ENCODE results near the gene ZNF354C. TPM values are rescaled to one million over a fixed set of nuclear protein-coding genes. Genes with fewer than 3 reads are reported as not detected.

ZNF354C gene
- total and polyA plus RNA-seq, 2 of the 4 experiments (the other 2 are of a cell fraction), result 1.9 to 5.6 TPM

GRCh38 chr5:179129607-179130071 lies 69.5 kb downstream of the ZNF354C start:
- H3K18ac ChIP-seq (ENCODE audit: low read depth, low read length), result no peak overlapping the region
- H3K27me3 ChIP-seq (ENCODE audit: control insufficient read depth, insufficient read depth, low read length), result no peaks in the 10 kb centered on the region
- H2AK9ac ChIP-seq (replicated peaks; ENCODE audit: low read depth, low read length, poor library complexity), result no peak overlapping the region
- no peak overlapping the region for H3K9ac ChIP-seq (ENCODE audit: low read depth, low read length)
- H3K27ac ChIP-seq (ENCODE audit: insufficient read depth, low read length), result no peak overlapping the region
- dilution Hi-C loops (cut with HindIII; ENCODE audit: low sequenced_read_pairs, unreplicated experiment), result no loop called here
- ATAC-seq (ENCODE audit: low read depth) (no peak), DNase-seq (no peak)
- H4K91ac ChIP-seq (ENCODE audit: insufficient read depth, low read depth, low read length), result no peak overlapping the region
- intact Hi-C loops (cut with micrococcal nuclease), result no loop called here
- no peak overlapping the region for H3K14ac ChIP-seq (replicated peaks; ENCODE audit: low read depth, low read length)
- no peak overlapping the region for H3K23ac ChIP-seq (ENCODE audit: low read depth, low read length)
- H4K8ac ChIP-seq (ENCODE audit: low read depth in 2 of 2, low read length in 2 of 2), result no peak overlapping the region
- no peak overlapping the region for H3K4ac ChIP-seq (ENCODE audit: low read depth, low read length)
- no peak overlapping the region for H2AK5ac ChIP-seq (ENCODE audit: low read depth, low read length)
- H2AFZ ChIP-seq (replicated peaks; ENCODE audit: low read length, poor library complexity), result no peak overlapping the region
- H3K4me2 ChIP-seq (ENCODE audit: low read depth, low read length), result no peak overlapping the region
- ChIA-PET POLR2A (ENCODE audit: unreplicated experiment) (no interaction called here), CTCF (no interaction called here)
- TF ChIP-seq RAD21 (IDR thresholded peaks at IDR 0.05; ENCODE audit: low read length), result no peak
- no peak for TF ChIP-seq MAZ (IDR thresholded peaks at IDR 0.05; ENCODE audit: borderline replicate concordance, low read depth, low read length)
- no peak for TF ChIP-seq CHD1 (IDR thresholded peaks at IDR 0.05; ENCODE audit: low read depth, low read length)
- TF ChIP-seq RCOR1 (IDR thresholded peaks at IDR 0.05; ENCODE audit: insufficient replicate concordance, low read length), result no peak
- no peak for TF ChIP-seq SMC3 (IDR thresholded peaks at IDR 0.05; ENCODE audit: low read depth, low read length)
- TF ChIP-seq MAFK (IDR thresholded peaks at IDR 0.05; ENCODE audit: low read depth, low read length), result no peak
- TF ChIP-seq CEBPB (IDR thresholded peaks at IDR 0.05; ENCODE audit: low read depth, low read length), result no peak
- TF ChIP-seq POLR2A (IDR thresholded peaks at IDR 0.05; ENCODE audit: low read depth, low read length), result no peak
- TF ChIP-seq BHLHE40 (IDR thresholded peaks at IDR 0.05; ENCODE audit: low read depth, low read length), result no peak
- TF ChIP-seq FOS (IDR thresholded peaks at IDR 0.05; ENCODE audit: low read depth, low read length), result no peak
- no peak for TF ChIP-seq CTCF (conservative IDR thresholded peaks at IDR 0.05; ENCODE audit: low read depth, low read length)
- no peak for TF ChIP-seq RFX5 (IDR thresholded peaks at IDR 0.05; ENCODE audit: low read depth, low read length)
- no peak for TF ChIP-seq ELK1 (IDR thresholded peaks at IDR 0.05; ENCODE audit: borderline replicate concordance, low read depth, low read length)
- no peak for TF ChIP-seq NFE2L2 (IDR thresholded peaks at IDR 0.05; ENCODE audit: low read depth, low read length)
- TF ChIP-seq MXI1 (IDR thresholded peaks at IDR 0.05; ENCODE audit: borderline replicate concordance, low read depth, low read length), result no peak
- no peak for TF ChIP-seq USF2 (IDR thresholded peaks at IDR 0.05; ENCODE audit: low read depth, low read length)
- H2BK20ac ChIP-seq (ENCODE audit: low read depth, low read length), result no peak overlapping the region
- H3K79me1 ChIP-seq (ENCODE audit: low read depth in 1 of 2, low read length in 2 of 2), result no peaks in the 10 kb centered on the region
- no peak overlapping the region for H3K56ac ChIP-seq (ENCODE audit: extremely low read depth, insufficient read depth, low read length)
- in situ Hi-C loops (cut with MboI; ENCODE audit: low sequenced_read_pairs), result no loop called here
- H3K9me1 ChIP-seq (ENCODE audit: insufficient read depth, low read length), result no peaks in the 10 kb centered on the region
- H3K9me3 ChIP-seq (ENCODE audit: control insufficient read depth, insufficient read depth, low read length), result no peaks in the 10 kb centered on the region
- peaks cover 52% of the 10 kb centered on the region for H3K36me3 ChIP-seq (ENCODE audit: control insufficient read depth, insufficient read depth, low read length)
- no peak overlapping the region for H2BK5ac ChIP-seq (ENCODE audit: low read depth, low read length, poor library complexity, severe bottlenecking)
- BruUV-seq (replicated peaks), result no TSS peak
- H3K4me3 ChIP-seq (ENCODE audit: insufficient read depth, low read depth, low read length), result no peak overlapping the region
- H4K5ac ChIP-seq (ENCODE audit: low read depth, low read length), result no peak overlapping the region
- no peaks in the 10 kb centered on the region for H3K4me1 ChIP-seq (ENCODE audit: control insufficient read depth, insufficient read depth, low read length)
- no peak overlapping the region for H2BK15ac ChIP-seq (ENCODE audit: low read depth, low read length)
- no peak overlapping the region for H2BK120ac ChIP-seq (ENCODE audit: low read depth, low read length)
- 94% methylated on average over 6 of the region's 18 CpGs; no CpG with 5 or more reads in 1 of the 2 experiments for WGBS, 2 experiments (ENCODE audit: extremely low coverage in 2 of 2, insufficient read length in 1 of 2)
- no peaks in the 10 kb centered on the region for H4K20me1 ChIP-seq (ENCODE audit: insufficient read depth, low read length)
